Ascending aorta (tissue), 2 donors: ENCODE data around the gene GALNT14. TPM values are rescaled to one million over a fixed set of nuclear protein-coding genes. Genes with fewer than 3 reads are reported as not detected.

Experiments
- DNase-seq, 2 donors: peaks; one replicate each; pipeline ENCODE4 v3.0.0-alpha.2; 2019; ENCODE audit warnings: low spot score in 2 of 2
- H3K27ac ChIP-seq, 2 donors: fragments of 200-600 bp; sonication (generic); one replicate each; pipeline ENCODE4 v1.5.1; 2016 to 2017; ENCODE audit warnings: mild to moderate bottlenecking in 1 of 2
- H3K27me3 ChIP-seq: fragments of 200-600 bp; sonication (generic); one replicate; pipeline ENCODE4 v1.5.1; 2017
- H3K36me3 ChIP-seq, 2 donors: fragments of 200-600 bp; sonication (generic); one replicate each; pipeline ENCODE4 v1.5.1; 2016
- H3K4me1 ChIP-seq, 2 donors: fragments of 200-600 bp; sonication (generic); one replicate each; pipeline ENCODE4 v1.5.1; 2016 to 2017; ENCODE audit warnings: mild to moderate bottlenecking in 1 of 2
- H3K4me3 ChIP-seq, 2 donors: fragments of 200-600 bp; sonication (generic); one replicate each; pipeline ENCODE4 v1.5.1; 2016 to 2017; ENCODE audit warnings: mild to moderate bottlenecking in 1 of 2
- H3K9me3 ChIP-seq, 2 donors: fragments of 200-600 bp; sonication (generic); one replicate each; pipeline ENCODE4 v1.5.1; 2016
- intact Hi-C: fragments of 100-400 bp; cut with DNase I; formaldehyde crosslinking; loops from one replicate; pipeline ENCODE4 v1.15.1; 2023
- total RNA-seq: library from RNA; depleted of rRNA; stranded (reverse); fragments of >200 nt; gene quantifications from one replicate; pipeline ENCODE4 v1.1.0, GENCODE V29; 2016
- TF ChIP-seq, protein P1 (sequence below), 3 experiments: fragments of 200-600 bp in 2 of 3; fragments of 450-650 bp in 1 of 3; sonication (generic) in 2 of 3; IDR thresholded peaks; one replicate each; pipeline ENCODE4 v1.5.1; 2016 to 2019; ENCODE audit warnings: antibody characterized with exemption in 3 of 3, mild to moderate bottlenecking in 1 of 3, moderate library complexity in 1 of 3

GALNT14 gene
- total RNA-seq, 1 donor from 2014 or later: not detected

DNA sequence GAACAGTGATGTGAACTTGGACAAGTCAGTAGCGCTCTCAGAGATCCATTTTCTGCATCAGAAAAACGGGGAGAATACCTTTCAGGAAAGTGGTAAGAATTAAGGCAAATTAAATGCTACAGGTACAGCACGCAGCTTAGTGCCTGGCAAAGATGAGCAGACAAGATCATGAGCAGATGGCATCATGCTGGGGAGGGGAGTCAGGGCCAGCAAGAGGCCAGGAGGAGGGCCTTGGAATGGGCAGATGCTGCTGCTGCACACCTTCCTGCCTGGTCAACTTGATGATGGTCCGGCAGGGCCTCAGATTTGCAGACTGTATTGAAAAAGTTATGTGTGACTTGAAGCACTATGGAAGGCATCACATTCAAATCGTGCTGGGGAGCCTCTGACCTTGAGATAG is 72.9 kb downstream of the GALNT14 start:
- Histone ChIP-seq H3K4me3 (no peak overlapping the region), H3K9me3 (no peaks in the 10 kb centered on the region), H3K36me3 (no peaks in the 10 kb centered on the region), H3K27me3 (no peaks in the 10 kb centered on the region), H3K27ac (no peak overlapping the region), H3K4me1 (no peaks in the 10 kb centered on the region)
- intact Hi-C loops: no loop called here
- TF ChIP-seq, protein P1, sequence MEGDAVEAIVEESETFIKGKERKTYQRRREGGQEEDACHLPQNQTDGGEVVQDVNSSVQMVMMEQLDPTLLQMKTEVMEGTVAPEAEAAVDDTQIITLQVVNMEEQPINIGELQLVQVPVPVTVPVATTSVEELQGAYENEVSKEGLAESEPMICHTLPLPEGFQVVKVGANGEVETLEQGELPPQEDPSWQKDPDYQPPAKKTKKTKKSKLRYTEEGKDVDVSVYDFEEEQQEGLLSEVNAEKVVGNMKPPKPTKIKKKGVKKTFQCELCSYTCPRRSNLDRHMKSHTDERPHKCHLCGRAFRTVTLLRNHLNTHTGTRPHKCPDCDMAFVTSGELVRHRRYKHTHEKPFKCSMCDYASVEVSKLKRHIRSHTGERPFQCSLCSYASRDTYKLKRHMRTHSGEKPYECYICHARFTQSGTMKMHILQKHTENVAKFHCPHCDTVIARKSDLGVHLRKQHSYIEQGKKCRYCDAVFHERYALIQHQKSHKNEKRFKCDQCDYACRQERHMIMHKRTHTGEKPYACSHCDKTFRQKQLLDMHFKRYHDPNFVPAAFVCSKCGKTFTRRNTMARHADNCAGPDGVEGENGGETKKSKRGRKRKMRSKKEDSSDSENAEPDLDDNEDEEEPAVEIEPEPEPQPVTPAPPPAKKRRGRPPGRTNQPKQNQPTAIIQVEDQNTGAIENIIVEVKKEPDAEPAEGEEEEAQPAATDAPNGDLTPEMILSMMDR (IDR thresholded peaks at IDR 0.05): no peak
- DNase-seq: no peak

DNA sequence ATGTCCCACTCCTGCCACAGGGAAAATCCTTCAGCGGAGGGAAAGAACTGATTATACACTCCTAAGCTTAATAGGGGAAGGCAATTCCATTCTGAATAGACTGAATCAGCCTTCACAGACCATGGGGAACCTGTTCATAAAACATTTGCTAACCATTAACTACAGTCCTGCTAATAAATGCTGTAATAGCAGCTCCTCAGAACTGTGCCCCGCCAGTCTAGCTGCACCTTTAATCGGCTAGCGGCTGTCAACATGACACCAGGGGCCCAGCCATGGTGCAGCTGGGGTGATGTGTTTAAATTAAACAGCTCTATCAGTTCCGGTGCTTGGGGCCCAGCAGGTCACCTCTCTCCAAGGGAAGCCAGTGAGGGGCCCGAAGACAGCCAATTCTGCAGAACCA is 77.8 kb downstream of the GALNT14 start:
- H3K4me1 ChIP-seq: no peaks in the 10 kb centered on the region
- intact Hi-C loops: no loop called here

DNA sequence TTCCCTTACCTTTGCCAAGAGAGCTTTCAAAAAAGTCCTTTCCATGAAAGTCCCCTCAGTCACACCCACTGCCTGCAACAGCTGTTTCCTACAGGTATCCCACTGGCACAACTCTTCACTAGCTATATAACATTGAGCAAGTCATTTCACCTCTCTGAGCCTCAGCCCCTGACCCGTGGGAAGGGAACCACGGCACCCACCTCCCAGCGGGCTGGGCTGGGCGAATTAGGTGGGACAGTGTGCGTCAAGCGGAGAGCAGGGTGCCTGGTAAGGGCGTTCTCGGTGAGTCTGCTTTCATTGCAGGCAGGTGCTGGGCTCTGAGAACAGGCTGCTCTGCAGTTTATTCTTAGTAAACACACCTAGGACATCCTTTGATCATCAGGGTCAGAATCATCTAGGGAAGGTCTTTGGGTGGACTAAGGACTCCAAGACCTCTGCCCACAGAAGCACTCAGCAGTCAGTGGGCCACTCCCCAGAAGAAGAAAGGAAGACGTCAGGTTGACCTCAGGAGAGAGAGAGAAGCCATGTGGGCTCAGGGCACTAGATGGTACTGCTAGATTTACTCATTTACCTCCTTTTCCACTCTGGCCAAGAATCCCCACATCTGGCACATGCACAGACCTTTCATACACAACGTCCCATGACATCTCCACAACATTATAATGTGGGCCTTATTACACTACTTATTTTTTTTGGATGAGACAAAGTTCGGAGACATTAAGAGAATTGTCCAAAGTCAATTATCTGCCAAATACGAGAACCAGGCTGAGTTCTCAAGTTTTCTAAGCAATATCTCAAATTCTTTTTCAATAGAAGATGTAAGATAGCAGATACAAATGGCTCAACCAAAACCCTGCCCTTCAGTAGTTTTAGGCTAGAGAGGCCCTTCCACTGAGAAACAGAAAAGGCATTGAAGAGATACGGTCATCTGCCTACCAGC is 79.9 kb downstream of the GALNT14 start:
- H3K4me3 ChIP-seq: no peak overlapping the region
- intact Hi-C loops: no loop called here
- TF ChIP-seq, protein P1 (IDR thresholded peaks at IDR 0.05): no peak
- no peaks in the 10 kb centered on the region for H3K9me3 ChIP-seq
- no peaks in the 10 kb centered on the region for H3K27me3 ChIP-seq
- no peaks in the 10 kb centered on the region for H3K4me1 ChIP-seq
- no peaks in the 10 kb centered on the region for H3K36me3 ChIP-seq
- no peak overlapping the region for H3K27ac ChIP-seq
- DNase-seq: no peak

More for the DNA sequence above, 77.8 kb downstream of the GALNT14 start:
- no peaks in the 10 kb centered on the region for H3K36me3 ChIP-seq
- no peak for DNase-seq
- H3K9me3 ChIP-seq: no peaks in the 10 kb centered on the region
- no peaks in the 10 kb centered on the region for H3K27me3 ChIP-seq
- TF ChIP-seq, protein P1 (IDR thresholded peaks at IDR 0.05): no peak
- no peak overlapping the region for H3K4me3 ChIP-seq
- no peak overlapping the region for H3K27ac ChIP-seq

DNA sequence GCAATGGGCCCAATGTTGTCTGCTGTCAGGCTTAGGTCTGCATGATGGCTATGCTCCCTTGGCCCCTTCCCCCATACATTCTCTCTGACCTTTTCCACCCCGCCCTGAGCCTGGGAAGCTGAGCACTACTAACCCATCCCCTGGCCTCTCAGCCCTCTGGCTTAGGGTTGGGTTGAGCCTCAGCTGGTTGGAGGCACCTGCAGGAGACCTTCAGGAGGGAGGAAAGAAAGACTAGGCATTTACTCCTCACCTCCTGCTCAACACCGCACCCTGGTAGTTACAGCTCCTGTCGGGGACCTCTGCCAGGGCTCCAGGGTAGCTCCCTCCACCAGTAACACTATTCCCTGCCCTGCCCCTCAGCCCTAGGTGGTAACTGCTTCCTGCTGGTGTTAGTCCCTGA is 80.5 kb downstream of the GALNT14 start:
- no peaks in the 10 kb centered on the region for H3K9me3 ChIP-seq
- H3K4me1 ChIP-seq: no peaks in the 10 kb centered on the region
- no peaks in the 10 kb centered on the region for H3K27me3 ChIP-seq
- H3K27ac ChIP-seq: no peak overlapping the region
- no peaks in the 10 kb centered on the region for H3K36me3 ChIP-seq
- intact Hi-C loops: no loop called here
- H3K4me3 ChIP-seq: no peak overlapping the region
- DNase-seq: no peak
- TF ChIP-seq, protein P1 (IDR thresholded peaks at IDR 0.05): no peak

DNA sequence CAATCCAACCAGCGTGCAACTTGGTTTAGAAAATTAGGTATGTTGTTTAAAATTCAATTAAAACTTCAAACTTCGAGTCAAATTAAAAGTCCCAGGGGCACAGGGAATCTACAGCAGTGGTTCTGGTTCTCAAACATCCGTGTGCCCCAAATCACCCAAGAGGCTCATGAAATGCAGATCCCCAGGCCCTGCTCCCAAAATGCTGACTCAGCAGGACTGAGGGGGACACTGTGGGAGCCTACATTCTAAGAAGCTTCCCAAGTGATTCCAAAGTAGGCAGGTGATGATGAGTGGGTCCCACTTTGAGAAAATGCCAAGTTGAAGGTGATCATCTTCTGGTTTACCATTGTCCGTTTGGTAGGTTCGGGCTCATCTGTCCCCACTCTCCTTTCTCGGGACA is 82.3 kb downstream of the GALNT14 start:
- H3K27ac ChIP-seq: no peak overlapping the region
- no peaks in the 10 kb centered on the region for H3K4me1 ChIP-seq
- no peak for DNase-seq
- no peaks in the 10 kb centered on the region for H3K9me3 ChIP-seq
- H3K4me3 ChIP-seq: no peak overlapping the region
- H3K36me3 ChIP-seq: no peaks in the 10 kb centered on the region
- no peaks in the 10 kb centered on the region for H3K27me3 ChIP-seq
- intact Hi-C loops: no loop called here
- TF ChIP-seq, protein P1 (IDR thresholded peaks at IDR 0.05): no peak
